Stimulated activated CD8-positive, alpha-beta memory T cell treated with anti-CD3 and anti-CD28 coated beads, Interleukin-2, amount 100 ng/mL, for 1 hour (primary cell): Measurements from ENCODE around the gene ARID3B.
"Not testable (repeated sequence)": the region's sequence is repeated elsewhere in the genome, so short reads cannot be mapped to it uniquely, and the experiment has no call there.

Experiments used
- DNase-seq, 2 donors: peaks; one replicate each; pipeline ENCODE4 v3.0.0-alpha.2; 2020; ENCODE audit warnings: low read depth in 2 of 2

The ARID3B gene

DNA sequence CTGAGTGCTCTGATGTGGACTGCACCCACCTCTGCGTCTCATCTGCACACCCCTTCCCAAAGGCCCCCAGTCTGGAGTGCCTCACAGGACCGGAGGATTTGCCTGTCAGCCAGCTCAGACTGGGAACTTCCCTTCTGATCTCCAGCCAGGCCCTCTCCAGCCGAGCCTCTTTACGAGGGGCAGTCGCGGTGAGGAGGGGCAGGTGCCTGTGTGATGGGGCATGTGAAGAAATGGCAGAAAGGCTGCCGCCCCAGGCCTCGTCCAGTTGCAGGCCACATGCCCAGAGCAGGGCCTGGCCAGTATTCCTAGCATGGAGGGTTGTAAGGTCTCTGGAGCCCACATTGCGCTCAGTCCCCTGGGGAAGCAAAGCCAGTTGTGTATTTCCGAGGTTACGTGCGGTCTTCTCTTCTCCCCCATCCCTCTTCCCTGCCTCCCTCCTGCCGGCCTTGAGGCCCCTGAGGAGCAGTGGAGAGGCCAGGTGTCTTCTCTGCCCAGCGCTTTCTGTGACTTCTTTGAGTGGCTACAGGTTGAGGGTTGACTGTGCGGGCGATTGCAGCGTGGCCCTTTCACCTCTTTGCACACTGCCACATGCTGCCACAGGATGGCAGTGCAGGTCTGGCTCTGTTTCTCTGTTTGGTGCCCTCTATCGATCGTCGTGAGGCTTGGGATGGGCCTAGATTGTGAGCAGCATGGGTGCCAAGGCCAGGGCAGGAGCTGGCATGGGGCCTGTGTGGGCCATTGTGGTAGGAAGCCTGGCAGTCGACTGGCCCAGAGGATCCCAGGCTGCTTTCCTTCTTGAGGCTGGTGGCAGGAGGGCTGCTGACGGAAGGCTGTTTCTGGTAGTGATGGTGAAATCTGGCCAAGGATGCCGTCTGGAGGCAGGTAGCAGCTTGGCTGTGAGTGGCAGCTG lies 79.9 kb downstream of the ARID3B start:
- DNase-seq: peak in 1 of 2 donors; percentile 47

DNA sequence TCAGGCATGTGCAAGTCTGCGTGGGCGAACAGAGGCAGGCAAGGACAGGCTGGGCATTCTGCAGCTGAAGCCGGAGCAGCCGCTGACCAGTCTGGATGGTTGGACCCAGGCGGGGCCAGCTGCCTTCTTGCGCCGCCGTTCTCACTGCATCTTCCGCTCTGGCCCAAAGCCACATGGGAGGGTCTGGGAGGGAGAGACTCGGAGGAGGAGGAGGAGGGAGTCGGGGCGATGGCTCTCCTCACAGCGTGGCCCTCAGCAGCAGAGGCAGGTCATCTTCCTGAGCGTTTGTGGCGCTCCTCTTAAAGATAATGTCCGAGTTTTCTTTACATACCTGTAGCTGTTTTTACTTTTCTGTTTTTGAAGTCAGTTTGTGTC lies 80.5 kb downstream of the ARID3B start:
- no peak for DNase-seq

DNA sequence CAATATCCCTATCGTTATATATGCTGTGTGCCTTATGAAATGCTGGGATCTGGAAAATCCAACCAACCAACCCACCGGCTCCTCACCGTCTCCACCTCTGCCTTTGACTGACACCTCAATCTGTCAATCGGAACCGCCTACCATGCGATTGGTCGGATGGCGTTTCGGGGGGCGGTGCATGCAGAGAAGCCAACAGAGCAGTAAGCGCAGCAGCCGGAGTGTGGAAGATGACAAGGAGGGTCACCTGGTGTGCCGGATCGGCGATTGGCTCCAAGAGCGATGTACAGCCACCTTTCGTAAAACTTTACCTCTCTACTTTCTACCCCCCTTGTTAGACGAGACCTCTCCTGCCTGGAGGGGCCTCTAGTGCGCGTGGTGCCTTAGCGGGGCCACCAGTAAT lies 80.9 kb downstream of the ARID3B start:
- no peak for DNase-seq

DNA sequence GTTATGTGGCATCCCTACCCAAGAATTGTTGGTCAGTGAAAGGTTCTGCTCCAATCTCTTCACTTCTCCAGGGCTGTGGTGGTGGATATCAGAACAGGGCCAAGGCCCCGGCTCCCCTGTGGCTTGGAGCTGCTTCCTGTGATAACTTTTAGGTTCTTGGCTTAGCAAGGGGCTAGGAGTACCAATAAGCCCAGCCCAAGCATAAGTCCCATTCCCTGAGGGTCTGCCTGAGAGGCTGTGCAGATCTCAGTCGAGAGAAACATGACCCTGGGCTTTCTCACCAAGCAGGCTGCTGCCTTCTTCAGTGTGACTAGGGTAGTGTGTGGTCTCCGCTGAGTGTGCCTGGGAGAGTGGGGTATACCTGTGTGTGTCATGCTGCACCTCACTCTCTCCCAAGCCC lies 81.7 kb downstream of the ARID3B start:
- DNase-seq: no peak

DNA sequence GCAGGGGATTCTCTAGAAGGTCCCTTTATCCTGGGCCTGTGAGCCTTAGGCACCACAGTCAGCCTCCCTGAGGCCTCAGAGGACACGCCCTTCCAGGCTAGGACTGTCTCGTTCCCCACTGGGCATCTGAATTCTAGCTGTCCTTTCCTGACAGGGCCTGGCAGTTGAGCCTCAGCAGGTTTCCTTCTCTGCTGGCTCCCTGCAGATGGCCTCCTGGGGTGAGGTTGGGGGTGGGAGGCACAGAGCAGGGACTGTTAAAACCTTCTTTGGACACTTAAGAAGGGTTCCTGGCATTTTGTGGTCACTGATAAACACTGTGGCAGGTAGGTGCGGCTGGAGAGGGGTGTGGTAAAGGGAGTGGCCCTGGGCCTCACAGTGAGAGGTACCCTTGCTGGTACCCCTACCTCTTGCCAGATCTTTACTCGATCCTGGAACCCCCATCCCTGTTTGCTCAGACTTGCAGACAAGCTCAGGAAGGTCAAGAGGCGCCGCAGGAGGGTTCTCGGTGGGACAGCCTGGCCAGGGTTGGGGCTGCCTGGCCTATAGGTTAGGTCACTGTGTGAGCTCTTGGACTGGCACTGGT lies 83.1 kb downstream of the ARID3B start:
- DNase-seq: no peak

DNA sequence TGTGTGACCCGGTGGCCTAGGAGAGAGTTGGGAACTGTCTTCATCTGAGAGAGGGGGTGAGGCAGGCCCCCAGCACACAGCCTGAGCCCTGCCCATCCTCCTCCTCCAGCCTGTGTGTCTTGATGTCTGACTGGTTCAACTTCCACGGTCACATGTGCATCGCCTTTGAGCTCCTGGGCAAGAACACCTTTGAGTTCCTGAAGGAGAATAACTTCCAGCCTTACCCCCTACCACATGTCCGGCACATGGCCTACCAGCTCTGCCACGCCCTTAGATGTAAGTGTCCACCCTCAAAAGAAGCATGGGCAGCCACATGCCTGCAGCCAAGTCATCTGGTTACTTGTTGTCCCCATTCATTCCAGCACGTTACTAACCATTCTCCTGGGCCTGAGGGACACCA lies 84.7 kb downstream of the ARID3B start:
- no peak for DNase-seq

DNA sequence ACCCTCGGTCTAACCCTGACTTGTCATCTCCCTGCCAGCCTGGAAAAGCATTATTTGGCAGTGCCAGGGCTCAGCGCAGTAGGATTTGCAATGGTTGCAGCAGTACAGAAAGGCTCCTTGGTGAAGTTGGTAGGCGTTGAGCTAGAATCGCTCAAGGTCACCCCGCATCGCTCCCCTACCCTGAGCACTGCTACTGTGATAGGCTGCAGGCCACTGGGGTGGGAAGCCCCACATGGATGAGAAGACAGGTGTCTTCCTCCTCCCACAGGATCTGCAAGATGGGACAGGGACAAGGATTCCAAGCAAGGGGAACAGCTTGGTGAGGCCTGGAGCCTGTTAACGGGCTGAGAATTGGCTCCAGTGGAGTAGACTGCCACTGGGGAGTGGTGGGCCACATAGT lies 85.3 kb downstream of the ARID3B start:
- no peak for DNase-seq

DNA sequence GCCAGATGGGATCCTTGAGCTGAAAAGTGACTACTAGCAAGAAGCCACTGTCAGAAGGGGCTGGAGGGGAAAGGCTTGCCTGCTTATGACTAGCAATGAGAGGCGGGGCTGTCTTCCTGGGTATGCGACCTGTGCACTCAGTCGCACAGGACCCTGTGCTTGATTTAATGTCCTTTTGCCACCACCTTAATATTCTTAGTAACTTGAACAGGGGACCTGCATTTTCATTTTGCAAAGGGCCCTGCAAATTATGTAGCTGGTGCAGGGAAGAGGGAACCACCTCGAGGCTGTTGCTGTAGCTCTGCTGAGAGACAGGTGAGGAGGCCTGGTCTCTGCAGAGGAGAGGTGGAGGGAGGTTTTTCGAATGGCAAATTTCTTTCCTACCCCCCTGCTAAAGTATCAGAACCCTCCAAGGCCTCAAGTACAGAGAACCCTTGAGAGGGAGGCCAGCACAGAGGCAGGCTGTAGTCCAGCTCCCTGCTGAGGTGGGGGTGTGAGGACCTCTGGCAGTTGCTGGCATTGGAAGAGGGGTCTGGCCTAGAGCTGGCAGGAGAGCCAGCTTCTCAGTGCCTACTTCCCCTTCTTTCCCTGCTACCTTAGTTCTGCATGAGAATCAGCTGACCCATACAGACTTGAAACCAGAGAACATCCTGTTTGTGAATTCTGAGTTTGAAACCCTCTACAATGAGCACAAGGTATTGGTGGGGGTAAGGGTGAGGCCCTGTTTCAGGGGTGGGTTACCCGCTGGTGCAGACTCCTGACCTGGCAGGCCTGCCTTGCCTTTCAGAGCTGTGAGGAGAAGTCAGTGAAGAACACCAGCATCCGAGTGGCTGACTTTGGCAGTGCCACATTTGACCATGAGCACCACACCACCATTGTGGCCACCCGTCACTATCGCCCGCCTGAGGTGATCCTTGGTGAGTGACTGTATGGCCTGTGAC lies 86.0 kb downstream of the ARID3B start:
- DNase-seq: no peak

DNA sequence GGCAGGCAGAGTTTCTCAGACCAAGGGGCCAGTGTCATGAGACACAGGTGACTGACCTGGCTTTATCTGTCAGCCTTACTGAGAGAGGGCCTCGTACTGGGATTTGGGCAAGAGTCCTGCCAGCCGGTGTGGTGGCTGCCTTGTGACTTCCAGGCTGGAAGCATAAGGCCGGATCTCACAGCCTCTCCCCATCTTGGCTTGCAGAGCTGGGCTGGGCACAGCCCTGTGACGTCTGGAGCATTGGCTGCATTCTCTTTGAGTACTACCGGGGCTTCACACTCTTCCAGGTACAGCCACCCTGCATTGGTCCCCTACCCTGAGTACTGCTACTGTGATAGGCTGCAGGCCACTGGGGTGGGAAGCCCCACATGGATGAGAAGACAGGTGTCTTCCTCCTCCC lies 86.7 kb downstream of the ARID3B start:
- DNase-seq: no peak

DNA sequence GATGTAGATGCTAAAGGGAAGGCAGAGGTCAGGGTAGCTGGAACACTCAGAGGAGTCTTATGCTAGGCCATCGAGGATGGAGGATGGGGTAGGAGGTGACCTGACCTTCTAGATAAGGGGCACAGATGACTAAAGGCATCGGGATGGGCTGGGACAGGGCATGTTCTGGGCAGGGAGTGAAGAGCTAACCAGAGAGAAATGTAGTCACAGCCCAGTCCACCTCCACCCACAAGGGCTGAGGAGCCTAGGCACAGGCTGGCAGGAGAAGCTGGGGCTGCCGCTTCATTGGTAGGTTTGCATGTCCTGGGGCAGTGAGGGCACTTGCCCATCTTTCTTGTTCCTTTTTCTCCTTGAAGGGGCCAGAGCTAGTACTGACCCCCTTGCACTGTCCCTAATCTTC lies 87.2 kb downstream of the ARID3B start:
- DNase-seq: no peak

DNA sequence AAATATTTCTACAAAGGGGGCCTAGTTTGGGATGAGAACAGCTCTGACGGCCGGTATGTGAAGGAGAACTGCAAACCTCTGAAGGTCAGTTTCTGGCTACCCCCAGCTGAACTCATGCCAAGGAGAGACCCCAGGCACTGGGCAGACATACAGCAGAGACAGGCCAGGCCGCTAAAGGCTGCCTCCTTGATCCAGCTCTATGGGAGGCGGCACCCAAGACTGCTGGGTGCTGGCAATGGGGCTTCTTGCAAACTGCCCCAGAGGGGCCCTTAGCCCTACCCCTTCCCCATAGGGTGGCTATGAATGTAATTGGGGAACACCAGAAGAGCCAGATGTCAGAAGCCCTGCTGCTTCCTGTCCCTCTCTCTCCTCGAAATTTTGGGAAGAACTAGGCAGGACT lies 87.9 kb downstream of the ARID3B start:
- DNase-seq: no peak

DNA sequence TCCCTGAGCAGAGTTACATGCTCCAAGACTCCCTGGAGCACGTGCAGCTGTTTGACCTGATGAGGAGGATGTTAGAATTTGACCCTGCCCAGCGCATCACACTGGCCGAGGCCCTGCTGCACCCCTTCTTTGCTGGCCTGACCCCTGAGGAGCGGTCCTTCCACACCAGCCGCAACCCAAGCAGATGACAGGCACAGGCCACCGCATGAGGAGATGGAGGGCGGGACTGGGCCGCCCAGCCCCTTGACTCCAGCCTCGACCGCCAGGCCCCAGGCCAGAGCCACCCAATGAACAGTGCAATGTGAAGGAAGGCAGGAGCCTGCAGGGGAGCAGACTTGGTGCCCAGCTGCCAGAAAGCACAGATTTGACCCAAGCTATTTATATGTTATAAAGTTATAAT lies 88.7 kb downstream of the ARID3B start:
- not testable (repeated sequence) for DNase-seq

DNA sequence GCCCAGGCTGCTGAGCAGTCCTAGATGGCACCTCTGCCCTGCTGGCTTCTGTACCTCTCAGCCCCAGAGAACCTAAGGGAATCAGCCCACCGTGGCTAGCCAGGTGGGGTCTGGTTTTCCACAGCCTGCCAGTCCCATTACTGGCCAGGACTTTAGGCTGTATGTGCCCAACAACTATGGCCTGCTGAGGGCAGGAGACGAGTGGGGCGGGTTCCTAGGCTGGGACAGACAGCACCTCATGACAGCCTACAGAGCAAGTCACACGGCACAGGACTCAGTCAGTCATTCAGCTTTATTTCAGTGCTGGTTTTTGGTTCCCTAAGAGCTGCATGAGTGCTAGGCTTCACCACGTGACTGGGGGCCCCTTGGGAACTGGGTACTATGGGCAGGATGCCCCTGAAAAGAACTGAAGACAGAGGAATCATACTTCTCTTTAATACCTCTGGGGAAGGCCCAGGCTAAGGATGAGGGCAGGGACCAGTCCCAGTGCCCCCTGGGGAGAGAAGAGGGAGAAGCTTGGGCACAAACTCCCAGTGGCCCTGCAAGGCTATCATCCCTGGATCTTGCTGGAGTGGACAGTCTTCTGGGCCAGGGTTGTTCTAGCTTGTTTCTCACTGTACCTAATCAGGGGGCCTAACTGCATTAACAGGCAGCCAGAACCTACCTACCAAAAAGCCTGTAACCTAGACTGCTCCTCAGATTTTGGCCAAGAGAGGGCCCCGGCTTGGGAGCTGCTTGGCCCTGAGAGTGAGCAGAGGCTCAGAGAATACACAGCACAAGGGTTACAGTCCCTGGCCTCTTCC lies 89.5 kb downstream of the ARID3B start:
- DNase-seq: no peak

DNA sequence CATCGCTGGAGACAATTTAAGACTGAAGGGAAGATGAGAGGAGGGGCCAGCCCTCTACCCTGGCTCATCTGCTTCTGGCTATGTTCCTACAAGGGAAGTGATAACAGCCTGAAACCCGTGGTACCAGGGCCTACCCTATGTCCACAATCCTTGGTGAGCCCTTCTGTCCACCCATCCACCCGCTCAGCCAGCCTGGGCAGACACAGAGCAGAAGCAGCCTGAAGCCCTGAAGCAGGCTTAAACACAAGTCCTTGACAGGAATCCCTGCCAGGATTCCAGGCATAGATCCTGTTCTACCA lies 90.0 kb downstream of the ARID3B start:
- DNase-seq: no peak

DNA sequence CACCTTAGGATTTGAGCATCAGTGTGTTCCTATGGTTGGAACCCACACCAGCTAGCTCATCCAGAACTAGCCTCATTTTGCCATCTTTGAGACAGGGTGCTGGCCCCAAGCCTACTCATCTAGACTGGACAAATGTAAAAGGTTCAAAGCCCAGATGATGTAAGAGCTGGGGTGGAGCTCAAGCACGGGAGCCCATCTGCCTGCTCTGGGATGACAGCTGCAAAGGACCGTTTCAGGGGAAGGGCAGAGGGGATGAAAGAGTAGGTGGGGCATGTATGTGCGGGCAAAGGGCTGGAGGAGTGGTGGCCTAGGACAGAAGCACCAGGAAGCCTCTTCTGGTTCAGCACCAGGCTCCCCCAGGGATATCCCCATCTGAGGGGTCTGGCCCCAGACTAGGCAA lies 90.4 kb downstream of the ARID3B start:
- DNase-seq: no peak

DNA sequence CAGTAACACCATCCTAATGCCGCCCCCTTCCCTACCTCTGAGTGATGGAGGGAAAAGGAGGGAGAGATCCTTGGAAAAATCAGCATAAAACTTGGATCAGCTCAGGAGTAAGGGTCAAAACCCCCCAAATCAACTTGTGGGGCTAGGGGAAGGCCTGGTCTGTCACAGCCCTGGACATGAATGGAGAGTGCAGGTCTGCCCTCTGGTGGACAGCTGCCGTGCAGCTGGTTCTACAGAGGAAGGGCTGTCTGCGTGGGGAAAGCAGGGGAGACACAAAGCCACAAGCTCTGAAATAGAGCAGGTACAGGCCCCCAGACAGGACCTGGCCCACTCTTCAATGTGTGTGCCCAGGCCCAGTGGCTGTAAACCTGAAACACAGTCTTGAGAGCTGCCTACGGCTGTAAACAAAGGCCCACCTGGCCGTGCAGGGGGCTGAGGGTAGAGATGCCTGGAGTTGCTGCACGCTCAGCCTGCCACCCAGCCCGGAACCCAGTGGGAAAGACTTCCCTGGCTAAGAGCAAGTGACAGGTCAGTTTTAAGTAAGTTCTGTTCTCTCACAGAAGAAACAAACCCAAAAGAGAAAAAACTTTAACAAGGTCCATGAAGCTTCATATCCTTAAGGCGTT lies 91.0 kb downstream of the ARID3B start:
- DNase-seq: peak; percentile 24 to 33

DNA sequence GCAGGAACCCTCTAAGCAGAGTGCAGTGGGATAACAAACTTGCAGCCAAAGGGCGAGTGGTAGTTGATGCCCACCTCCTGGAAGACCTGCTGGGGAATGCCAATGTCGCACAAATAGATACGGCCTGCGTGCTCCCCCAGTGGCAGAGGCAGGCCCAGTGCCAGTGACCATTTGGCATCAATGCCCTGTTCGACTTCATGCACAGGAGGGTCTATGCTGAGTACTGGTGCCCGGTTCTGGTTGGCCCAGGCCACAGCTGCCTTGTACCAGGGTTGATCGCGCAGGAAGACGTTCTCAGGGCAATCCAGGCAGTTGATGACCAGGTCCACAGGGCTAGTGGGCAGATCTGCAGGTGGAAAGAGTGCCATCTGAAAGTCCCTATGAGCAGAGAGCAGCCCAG lies 91.6 kb downstream of the ARID3B start:
- no peak for DNase-seq

DNA sequence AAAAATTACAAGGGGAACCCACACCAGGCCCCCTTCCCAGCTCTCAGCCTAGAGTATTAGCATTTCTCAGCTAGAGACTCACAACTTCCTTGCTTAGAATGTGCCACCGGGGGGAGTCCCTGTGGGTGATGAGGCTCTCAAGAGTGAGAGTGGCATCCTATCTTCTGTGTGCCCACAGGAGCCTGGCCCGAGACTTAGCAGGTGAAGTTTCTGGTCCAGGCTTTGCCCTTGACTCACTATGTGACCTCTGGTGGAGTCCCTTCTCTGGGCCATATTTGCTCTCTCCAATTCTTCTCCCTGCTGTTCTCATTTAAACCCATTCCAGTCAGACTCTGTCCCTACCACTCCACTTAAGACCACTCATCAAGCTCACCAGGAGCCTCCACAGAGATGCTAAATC lies 92.8 kb downstream of the ARID3B start:
- DNase-seq: no peak

DNA sequence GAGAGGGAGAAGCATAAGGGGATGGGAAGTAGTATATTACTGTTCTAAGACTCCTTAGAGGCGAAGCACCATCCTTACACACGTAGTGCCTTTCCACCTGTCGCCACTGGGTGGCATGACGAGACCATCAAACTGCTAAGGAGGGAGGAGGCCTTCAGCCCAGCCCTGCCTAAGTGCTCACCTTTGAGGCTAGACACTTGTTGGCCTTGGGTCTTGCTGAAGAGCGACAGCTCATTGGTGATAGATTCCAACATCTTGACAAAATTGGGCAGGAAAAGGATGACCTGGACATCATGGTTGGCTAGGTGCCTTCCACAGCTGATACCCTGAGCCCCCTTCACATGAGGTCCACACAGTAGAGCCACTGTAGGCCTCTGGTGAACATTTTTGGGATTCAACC lies 94.2 kb downstream of the ARID3B start:
- peak; percentile 35 to 46 for DNase-seq

DNA sequence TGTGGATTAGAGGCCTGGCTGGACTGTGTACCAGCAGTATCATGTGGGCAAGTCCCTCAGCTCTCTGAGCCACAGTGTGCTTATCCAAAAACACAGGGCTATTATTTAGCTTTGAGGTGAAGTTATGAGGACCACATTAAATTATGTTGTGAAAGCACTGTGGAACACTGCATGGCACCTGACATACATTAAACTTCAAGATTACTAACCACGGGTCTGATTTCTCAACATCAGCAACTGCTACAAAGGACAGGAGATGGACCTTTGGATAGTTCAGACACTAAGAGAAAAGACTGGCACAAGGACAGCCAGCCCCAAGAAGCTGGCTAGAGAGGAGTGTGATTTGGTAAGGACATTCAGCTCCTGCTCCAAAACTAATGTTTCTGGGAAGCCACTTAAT lies 96.0 kb downstream of the ARID3B start:
- DNase-seq: no peak

DNA sequence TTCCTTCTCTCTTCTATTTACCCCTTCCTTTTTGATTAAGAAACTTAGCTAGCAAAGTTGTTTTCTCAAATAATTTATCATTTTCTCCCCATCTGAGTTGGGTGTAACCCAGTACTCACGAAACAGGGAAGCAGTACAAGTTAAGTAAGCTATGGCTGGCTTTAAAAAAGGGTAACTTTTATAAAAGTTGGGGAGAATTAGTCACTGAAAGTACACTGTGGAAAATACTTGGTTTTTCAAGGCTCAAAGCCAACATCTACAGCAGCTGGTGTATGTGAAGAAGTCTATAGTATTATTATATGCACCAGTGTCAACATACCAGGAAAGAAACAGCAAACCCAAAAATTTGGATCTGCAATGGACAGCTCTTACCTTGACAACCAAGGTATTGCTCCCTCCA lies 100.1 kb downstream of the ARID3B start:
- no peak for DNase-seq
